Measurements from ENCODE around the gene ELFN2.

DNA sequence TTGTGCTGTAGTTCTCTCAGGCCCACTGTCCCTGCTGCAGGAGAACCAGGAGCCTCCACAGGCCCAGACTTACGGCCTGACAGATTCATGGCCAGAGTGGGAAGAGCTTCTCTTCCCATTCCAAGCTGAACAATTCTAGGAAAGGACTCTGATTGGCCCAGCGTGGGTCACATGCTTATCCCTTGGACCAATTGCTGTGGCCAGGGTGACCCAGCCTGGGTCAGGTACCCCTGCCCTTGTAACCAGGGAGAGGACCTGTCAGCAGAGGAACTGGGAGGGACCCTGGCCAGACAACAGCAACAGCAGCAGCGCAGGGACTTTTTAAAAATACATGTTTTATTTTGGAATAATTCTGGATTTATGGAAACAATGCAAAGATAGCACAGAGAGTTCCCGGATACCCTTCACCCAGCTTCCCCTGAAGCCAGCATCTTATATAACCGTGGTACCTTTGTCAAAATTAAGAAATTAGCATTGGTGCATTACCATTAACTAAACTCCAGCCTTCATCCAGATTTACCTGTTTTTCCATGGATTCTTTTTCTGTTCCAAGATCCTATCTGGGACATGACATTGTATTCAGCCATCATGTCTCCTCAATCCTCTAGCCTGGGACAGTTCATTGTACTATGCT lies 8.8 kb upstream of the ELFN2 start:
- TF ChIP-seq, protein P1, sequence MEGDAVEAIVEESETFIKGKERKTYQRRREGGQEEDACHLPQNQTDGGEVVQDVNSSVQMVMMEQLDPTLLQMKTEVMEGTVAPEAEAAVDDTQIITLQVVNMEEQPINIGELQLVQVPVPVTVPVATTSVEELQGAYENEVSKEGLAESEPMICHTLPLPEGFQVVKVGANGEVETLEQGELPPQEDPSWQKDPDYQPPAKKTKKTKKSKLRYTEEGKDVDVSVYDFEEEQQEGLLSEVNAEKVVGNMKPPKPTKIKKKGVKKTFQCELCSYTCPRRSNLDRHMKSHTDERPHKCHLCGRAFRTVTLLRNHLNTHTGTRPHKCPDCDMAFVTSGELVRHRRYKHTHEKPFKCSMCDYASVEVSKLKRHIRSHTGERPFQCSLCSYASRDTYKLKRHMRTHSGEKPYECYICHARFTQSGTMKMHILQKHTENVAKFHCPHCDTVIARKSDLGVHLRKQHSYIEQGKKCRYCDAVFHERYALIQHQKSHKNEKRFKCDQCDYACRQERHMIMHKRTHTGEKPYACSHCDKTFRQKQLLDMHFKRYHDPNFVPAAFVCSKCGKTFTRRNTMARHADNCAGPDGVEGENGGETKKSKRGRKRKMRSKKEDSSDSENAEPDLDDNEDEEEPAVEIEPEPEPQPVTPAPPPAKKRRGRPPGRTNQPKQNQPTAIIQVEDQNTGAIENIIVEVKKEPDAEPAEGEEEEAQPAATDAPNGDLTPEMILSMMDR (conservative IDR thresholded peaks at IDR 0.05; ENCODE audit: low read length) = no peak
- TF ChIP-seq EZH2phosphoT487 (IDR thresholded peaks at IDR 0.05; ENCODE audit: borderline replicate concordance) = no peak

All from Loucy (cell line).